ENCODE measurements around the gene SDF4.

SDF4 gene

GRCh38 chr1:1199141-1199960 is 32.5 kb downstream of the SDF4 start:
- H3F3A ChIP-seq (ENCODE audit: insufficient read depth) = no peaks in the 10 kb centered on the region
- no peaks in the 10 kb centered on the region for H3K79me2 ChIP-seq (ENCODE audit: insufficient read depth, low read length)
- no peaks in the 10 kb centered on the region for H3K9me2 ChIP-seq (replicated peaks; ENCODE audit: insufficient read depth, low read length)
- H2AFZ ChIP-seq (ENCODE audit: low read depth, low read length, severe bottlenecking) = no peak overlapping the region
- H3K27ac ChIP-seq (ENCODE audit: low read depth, low read length) = no peak overlapping the region
- H3K4me2 ChIP-seq (ENCODE audit: low read depth, low read length, poor library complexity, severe bottlenecking) = no peak overlapping the region
- H3K9me3 ChIP-seq (ENCODE audit: insufficient read depth, low read length) = no peaks in the 10 kb centered on the region
- H3K4me3 ChIP-seq (ENCODE audit: insufficient read depth, low read length, poor library complexity, severe bottlenecking) = no peak overlapping the region
- no peaks in the 10 kb centered on the region for H3K36me3 ChIP-seq (ENCODE audit: low read length)
- no peaks in the 10 kb centered on the region for H4K20me1 ChIP-seq (ENCODE audit: low read depth, low read length)
- H3K9ac ChIP-seq (ENCODE audit: low read length) = no peak overlapping the region
- H3K27me3 ChIP-seq (ENCODE audit: low read length) = no peaks in the 10 kb centered on the region
- TF ChIP-seq EZH2phosphoT487 (conservative IDR thresholded peaks at IDR 0.05; ENCODE audit: low read length) = no peak
- TF ChIP-seq, protein P1, sequence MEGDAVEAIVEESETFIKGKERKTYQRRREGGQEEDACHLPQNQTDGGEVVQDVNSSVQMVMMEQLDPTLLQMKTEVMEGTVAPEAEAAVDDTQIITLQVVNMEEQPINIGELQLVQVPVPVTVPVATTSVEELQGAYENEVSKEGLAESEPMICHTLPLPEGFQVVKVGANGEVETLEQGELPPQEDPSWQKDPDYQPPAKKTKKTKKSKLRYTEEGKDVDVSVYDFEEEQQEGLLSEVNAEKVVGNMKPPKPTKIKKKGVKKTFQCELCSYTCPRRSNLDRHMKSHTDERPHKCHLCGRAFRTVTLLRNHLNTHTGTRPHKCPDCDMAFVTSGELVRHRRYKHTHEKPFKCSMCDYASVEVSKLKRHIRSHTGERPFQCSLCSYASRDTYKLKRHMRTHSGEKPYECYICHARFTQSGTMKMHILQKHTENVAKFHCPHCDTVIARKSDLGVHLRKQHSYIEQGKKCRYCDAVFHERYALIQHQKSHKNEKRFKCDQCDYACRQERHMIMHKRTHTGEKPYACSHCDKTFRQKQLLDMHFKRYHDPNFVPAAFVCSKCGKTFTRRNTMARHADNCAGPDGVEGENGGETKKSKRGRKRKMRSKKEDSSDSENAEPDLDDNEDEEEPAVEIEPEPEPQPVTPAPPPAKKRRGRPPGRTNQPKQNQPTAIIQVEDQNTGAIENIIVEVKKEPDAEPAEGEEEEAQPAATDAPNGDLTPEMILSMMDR (IDR thresholded peaks at IDR 0.05; ENCODE audit: insufficient read depth, low read length, poor library complexity, severe bottlenecking) = no peak

GRCh38 chr1:1198423-1199140 is 33.2 kb downstream of the SDF4 start:
- no peak overlapping the region for H2AFZ ChIP-seq (ENCODE audit: low read depth, low read length, severe bottlenecking)
- H3K27me3 ChIP-seq (ENCODE audit: low read length) = no peaks in the 10 kb centered on the region
- H3K4me2 ChIP-seq (ENCODE audit: low read depth, low read length, poor library complexity, severe bottlenecking) = no peak overlapping the region
- no peaks in the 10 kb centered on the region for H4K20me1 ChIP-seq (ENCODE audit: low read depth, low read length)
- no peak overlapping the region for H3K27ac ChIP-seq (ENCODE audit: low read depth, low read length)
- H3K36me3 ChIP-seq (ENCODE audit: low read length) = no peaks in the 10 kb centered on the region
- H3K79me2 ChIP-seq (ENCODE audit: insufficient read depth, low read length) = no peaks in the 10 kb centered on the region
- H3K9ac ChIP-seq (ENCODE audit: low read length) = no peak overlapping the region
- H3K9me2 ChIP-seq (replicated peaks; ENCODE audit: insufficient read depth, low read length) = no peaks in the 10 kb centered on the region
- TF ChIP-seq EZH2phosphoT487 (conservative IDR thresholded peaks at IDR 0.05; ENCODE audit: low read length) = no peak
- TF ChIP-seq, protein P1 (IDR thresholded peaks at IDR 0.05; ENCODE audit: insufficient read depth, low read length, poor library complexity, severe bottlenecking) = no peak
- no peaks in the 10 kb centered on the region for H3F3A ChIP-seq (ENCODE audit: insufficient read depth)
- no peak overlapping the region for H3K4me3 ChIP-seq (ENCODE audit: insufficient read depth, low read length, poor library complexity, severe bottlenecking)
- no peaks in the 10 kb centered on the region for H3K9me3 ChIP-seq (ENCODE audit: insufficient read depth, low read length)

GRCh38 chr1:1197551-1198422 is 34.0 kb downstream of the SDF4 start:
- H4K20me1 ChIP-seq (ENCODE audit: low read depth, low read length) = no peaks in the 10 kb centered on the region
- no peak overlapping the region for H3K9ac ChIP-seq (ENCODE audit: low read length)
- no peak overlapping the region for H3K4me2 ChIP-seq (ENCODE audit: low read depth, low read length, poor library complexity, severe bottlenecking)

More at GRCh38 chr1:1197551-1198422, 34.0 kb downstream of the SDF4 start:
- Histone ChIP-seq H3F3A (ENCODE audit: insufficient read depth) (no peaks in the 10 kb centered on the region), H3K9me2 (replicated peaks; ENCODE audit: insufficient read depth, low read length) (no peaks in the 10 kb centered on the region), H3K27me3 (ENCODE audit: low read length) (no peaks in the 10 kb centered on the region), H3K36me3 (ENCODE audit: low read length) (no peaks in the 10 kb centered on the region), H2AFZ (ENCODE audit: low read depth, low read length, severe bottlenecking) (no peak overlapping the region), H3K79me2 (ENCODE audit: insufficient read depth, low read length) (no peaks in the 10 kb centered on the region), H3K9me3 (ENCODE audit: insufficient read depth, low read length) (no peaks in the 10 kb centered on the region), H3K4me3 (ENCODE audit: insufficient read depth, low read length, poor library complexity, severe bottlenecking) (no peak overlapping the region), H3K27ac (ENCODE audit: low read depth, low read length) (no peak overlapping the region)
- TF ChIP-seq, protein P1 (IDR thresholded peaks at IDR 0.05; ENCODE audit: insufficient read depth, low read length, poor library complexity, severe bottlenecking) = no peak
- no peak for TF ChIP-seq EZH2phosphoT487 (conservative IDR thresholded peaks at IDR 0.05; ENCODE audit: low read length)

Measured in SU-DHL-6 (cell line).